SJCRH30 (cell line): ENCODE data around the gene SEMA3G. TPM values are rescaled to one million over a fixed set of nuclear protein-coding genes. Genes with fewer than 3 reads are reported as not detected.
A peak's percentile ranks its signal among the peaks of the same experiment; 100 is the strongest.

Experiments
- DNase-seq, 2 experiments: peaks; one replicate each; pipeline ENCODE4 v3.0.0-alpha.2; 2015 to 2020
- H3K27ac ChIP-seq: fragments of 250-450 bp; sonication (Bioruptor Pico); 2 replicates; pipeline ENCODE4 v1.5.1; 2020; ENCODE audit warnings: mild to moderate bottlenecking, moderate library complexity
- H3K27me3 ChIP-seq: fragments of 250-450 bp; sonication (Bioruptor Pico); 2 replicates; pipeline ENCODE4 v1.5.1; 2020; ENCODE audit warnings: mild to moderate bottlenecking, moderate library complexity
- H3K36me3 ChIP-seq: fragments of 250-450 bp; sonication (Bioruptor Pico); 2 replicates; pipeline ENCODE4 v1.5.1; 2020; ENCODE audit warnings: mild to moderate bottlenecking, moderate library complexity
- H3K4me1 ChIP-seq: fragments of 250-450 bp; sonication (Bioruptor Pico); 2 replicates; pipeline ENCODE4 v1.5.1; 2020; ENCODE audit warnings: mild to moderate bottlenecking, moderate library complexity
- H3K4me3 ChIP-seq: fragments of 250-450 bp; sonication (Bioruptor Pico); 2 replicates; pipeline ENCODE4 v1.5.1; 2020; ENCODE audit warnings: mild to moderate bottlenecking, moderate library complexity
- H3K9me3 ChIP-seq: fragments of 250-450 bp; sonication (Bioruptor Pico); replicated peaks from 2 replicates; pipeline ENCODE4 v1.5.1; 2020; ENCODE audit warnings: mild to moderate bottlenecking, moderate library complexity
- total RNA-seq: library from RNA; depleted of rRNA; stranded (reverse); fragments of >200 nt; shearing (Covaris generic); gene quantifications from 2 replicates; pipeline ENCODE4 v1.2.3, GENCODE V29; 2014

SEMA3G gene
- total RNA-seq, 1 experiment from 2014 or later: 0.10 TPM

GRCh38 chr3:52431459-52432223 is 13.3 kb downstream of the SEMA3G start:
- H3K27me3 ChIP-seq: no peaks in the 10 kb centered on the region; the same call in 1 of the 2 replicates
- peaks cover 13% of the 10 kb centered on the region for H3K4me1 ChIP-seq

GRCh38 chr3:52430416-52430810 is 14.5 kb downstream of the SEMA3G start:
- H3K4me3 ChIP-seq: no peak overlapping the region
- peaks cover 7% of the 10 kb centered on the region; the same call in 1 of the 2 replicates for H3K4me1 ChIP-seq
- H3K27me3 ChIP-seq: no peaks in the 10 kb centered on the region; the same call in 1 of the 2 replicates
- no peak for DNase-seq
- no peak overlapping the region for H3K27ac ChIP-seq
- H3K9me3 ChIP-seq: no peaks in the 10 kb centered on the region
- H3K36me3 ChIP-seq: no peaks in the 10 kb centered on the region

More at GRCh38 chr3:52431459-52432223, 13.3 kb downstream of the SEMA3G start:
- Histone ChIP-seq H3K9me3 (no peaks in the 10 kb centered on the region), H3K4me3 (no peak overlapping the region), H3K36me3 (no peaks in the 10 kb centered on the region), H3K27ac (no peak overlapping the region)
- DNase-seq: no peak

GRCh38 chr3:52429779-52430415 is 15.0 kb downstream of the SEMA3G start:
- Histone ChIP-seq H3K27me3 (no peaks in the 10 kb centered on the region; the same call in 1 of the 2 replicates), H3K9me3 (no peaks in the 10 kb centered on the region), H3K4me3 (no peak overlapping the region), H3K36me3 (no peaks in the 10 kb centered on the region), H3K27ac (no peak overlapping the region), H3K4me1 (peaks cover 8% of the 10 kb centered on the region)
- peak; percentile 43 to 45 for DNase-seq

GRCh38 chr3:52429031-52429430 is 15.9 kb downstream of the SEMA3G start:
- H3K36me3 ChIP-seq: no peaks in the 10 kb centered on the region
- H3K9me3 ChIP-seq: no peaks in the 10 kb centered on the region
- H3K4me1 ChIP-seq: peaks cover 11% of the 10 kb centered on the region
- H3K27me3 ChIP-seq: no peaks in the 10 kb centered on the region; the same call in 1 of the 2 replicates
- no peak for DNase-seq
- H3K4me3 ChIP-seq: no peak overlapping the region
- no peak overlapping the region for H3K27ac ChIP-seq

- Histone ChIP-seq H3K27me3 (no peaks in the 10 kb centered on the region; the same call in 1 of the 2 replicates), H3K4me3 (no peak overlapping the region), H3K36me3 (no peaks in the 10 kb centered on the region), H3K4me1 (peaks cover 11% of the 10 kb centered on the region), H3K27ac (no peak overlapping the region), H3K9me3 (no peaks in the 10 kb centered on the region)
- DNase-seq: peak; percentile 50 to 84
Measured at GRCh38 chr3:52428151-52429005, 16.5 kb downstream of the SEMA3G start.

- Histone ChIP-seq H3K4me3 (no peak overlapping the region), H3K4me1 (peaks cover 16% of the 10 kb centered on the region), H3K27me3 (no peaks in the 10 kb centered on the region), H3K9me3 (no peaks in the 10 kb centered on the region), H3K27ac (no peak overlapping the region), H3K36me3 (no peaks in the 10 kb centered on the region)
- no peak for DNase-seq
Measured at GRCh38 chr3:52423173-52423572, 21.7 kb downstream of the SEMA3G start.

GRCh38 chr3:52422669-52423068 is 22.2 kb downstream of the SEMA3G start:
- peaks cover 16% of the 10 kb centered on the region for H3K4me1 ChIP-seq
- no peak overlapping the region for H3K27ac ChIP-seq
- DNase-seq: no peak
- no peak overlapping the region for H3K4me3 ChIP-seq
- H3K27me3 ChIP-seq: no peaks in the 10 kb centered on the region
- H3K36me3 ChIP-seq: no peaks in the 10 kb centered on the region
- H3K9me3 ChIP-seq: no peaks in the 10 kb centered on the region

- Histone ChIP-seq H3K36me3 (no peaks in the 10 kb centered on the region), H3K27ac (no peak overlapping the region)
- DNase-seq: peak; percentile 37 to 72
Measured at GRCh38 chr3:52420388-52420787, 24.5 kb downstream of the SEMA3G start.

GRCh38 chr3:52415800-52416199 is 29.1 kb downstream of the SEMA3G start:
- Histone ChIP-seq H3K4me3 (no peak overlapping the region), H3K9me3 (no peaks in the 10 kb centered on the region), H3K36me3 (no peaks in the 10 kb centered on the region), H3K27me3 (no peaks in the 10 kb centered on the region), H3K27ac (no peak overlapping the region), H3K4me1 (peaks cover 13% of the 10 kb centered on the region)
- DNase-seq: no peak

More at GRCh38 chr3:52420388-52420787, 24.5 kb downstream of the SEMA3G start:
- Histone ChIP-seq H3K9me3 (no peaks in the 10 kb centered on the region), H3K4me1 (peaks cover 16% of the 10 kb centered on the region), H3K27me3 (no peaks in the 10 kb centered on the region), H3K4me3 (no peak overlapping the region)

- H3K27ac ChIP-seq: no peak overlapping the region
- no peaks in the 10 kb centered on the region for H3K9me3 ChIP-seq
- peaks cover 9% of the 10 kb centered on the region; the same call in 1 of the 2 replicates for H3K4me1 ChIP-seq
- no peak for DNase-seq
- H3K36me3 ChIP-seq: peaks cover 26% of the 10 kb centered on the region
- no peaks in the 10 kb centered on the region for H3K27me3 ChIP-seq
- no peak overlapping the region for H3K4me3 ChIP-seq
Measured at GRCh38 chr3:52408466-52408865, 36.4 kb downstream of the SEMA3G start.

- DNase-seq: no peak
- Histone ChIP-seq H3K27ac (no peak overlapping the region), H3K36me3 (peaks cover 31% of the 10 kb centered on the region)
Measured at GRCh38 chr3:52407779-52408178, 37.1 kb downstream of the SEMA3G start.

GRCh38 chr3:52406791-52407510 is 38.0 kb downstream of the SEMA3G start:
- no peaks in the 10 kb centered on the region for H3K9me3 ChIP-seq
- H3K36me3 ChIP-seq: peaks cover 37% of the 10 kb centered on the region

More at GRCh38 chr3:52407779-52408178, 37.1 kb downstream of the SEMA3G start:
- Histone ChIP-seq H3K9me3 (no peaks in the 10 kb centered on the region), H3K4me3 (no peak overlapping the region), H3K4me1 (peaks cover 9% of the 10 kb centered on the region; the same call in 1 of the 2 replicates), H3K27me3 (no peaks in the 10 kb centered on the region)

GRCh38 chr3:52406231-52406661 is 38.7 kb downstream of the SEMA3G start:
- H3K27ac ChIP-seq: no peak overlapping the region
- no peak overlapping the region for H3K4me3 ChIP-seq
- peaks cover 5% of the 10 kb centered on the region; the same call in 1 of the 2 replicates for H3K4me1 ChIP-seq
- DNase-seq: no peak
- no peaks in the 10 kb centered on the region for H3K27me3 ChIP-seq
- no peaks in the 10 kb centered on the region for H3K9me3 ChIP-seq
- H3K36me3 ChIP-seq: peaks cover 37% of the 10 kb centered on the region

More at GRCh38 chr3:52406791-52407510, 38.0 kb downstream of the SEMA3G start:
- Histone ChIP-seq H3K27ac (no peak overlapping the region), H3K27me3 (no peaks in the 10 kb centered on the region), H3K4me1 (peaks cover 9% of the 10 kb centered on the region; the same call in 1 of the 2 replicates), H3K4me3 (no peak overlapping the region)
- no peak for DNase-seq

- no peak overlapping the region for H3K4me3 ChIP-seq
- H3K36me3 ChIP-seq: peaks cover 43% of the 10 kb centered on the region
- no peak overlapping the region for H3K27ac ChIP-seq
- H3K9me3 ChIP-seq: no peaks in the 10 kb centered on the region
- H3K27me3 ChIP-seq: no peaks in the 10 kb centered on the region
- no peak for DNase-seq
- 0 out of 2 replicates have a peak, but pooled peaks cover 5% of the 10 kb centered on the region for H3K4me1 ChIP-seq
Measured at GRCh38 chr3:52405601-52406110, 39.2 kb downstream of the SEMA3G start.
